ENCODE data around the gene TMEM218. TPM values are rescaled to one million over a fixed set of nuclear protein-coding genes. Genes with fewer than 3 reads are reported as not detected.
"Not testable (repeated sequence)": the region's sequence is repeated elsewhere in the genome, so short reads cannot be mapped to it uniquely, and the experiment has no call there.

Gene TMEM218
- total RNA-seq, 1 donor from 2014 or later: 14.3 TPM

DNA sequence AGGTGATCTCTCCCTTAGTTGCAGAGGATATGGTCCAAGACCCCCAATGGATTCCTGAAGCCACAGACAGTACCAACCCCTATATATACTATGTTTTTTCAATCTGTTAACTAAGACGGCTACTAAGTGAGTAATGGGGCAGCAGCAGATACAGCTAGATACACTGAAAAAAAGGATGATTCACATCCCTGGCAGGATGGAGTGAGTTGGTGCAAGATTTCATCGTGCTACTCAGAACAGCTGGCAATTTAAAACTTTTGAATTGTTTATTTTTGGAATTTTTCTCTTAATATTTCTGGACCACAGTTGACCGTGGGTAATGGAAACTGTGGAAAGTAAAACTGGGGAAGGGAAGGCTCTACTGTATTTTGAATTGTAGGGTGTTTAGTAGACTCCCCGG, 17.0 kb upstream of the TMEM218 start:
- ATAC-seq: no peak

DNA sequence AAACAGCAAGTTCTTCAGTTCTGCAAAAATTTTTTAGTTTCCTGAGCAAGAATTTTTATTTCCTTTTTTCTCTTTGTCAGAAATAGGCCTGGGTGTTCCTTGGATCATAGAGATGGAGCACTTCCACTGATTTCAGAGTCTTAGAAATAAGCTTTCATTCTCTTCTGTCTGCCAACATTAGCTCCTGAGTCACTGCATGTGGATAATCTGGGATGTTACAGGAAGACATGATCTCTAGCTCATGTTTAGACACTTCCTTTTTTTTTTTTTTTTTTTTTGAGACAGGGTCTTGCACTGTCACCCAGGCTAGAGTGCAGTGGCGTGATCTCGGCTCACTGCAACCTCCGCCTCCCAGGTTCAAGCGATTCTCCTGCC, 13.2 kb upstream of the TMEM218 start:
- ATAC-seq: no peak

GRCh38 chr11:125123947-125124617, 12.7 kb upstream of the TMEM218 start:
- ATAC-seq: peak; percentile 52

DNA sequence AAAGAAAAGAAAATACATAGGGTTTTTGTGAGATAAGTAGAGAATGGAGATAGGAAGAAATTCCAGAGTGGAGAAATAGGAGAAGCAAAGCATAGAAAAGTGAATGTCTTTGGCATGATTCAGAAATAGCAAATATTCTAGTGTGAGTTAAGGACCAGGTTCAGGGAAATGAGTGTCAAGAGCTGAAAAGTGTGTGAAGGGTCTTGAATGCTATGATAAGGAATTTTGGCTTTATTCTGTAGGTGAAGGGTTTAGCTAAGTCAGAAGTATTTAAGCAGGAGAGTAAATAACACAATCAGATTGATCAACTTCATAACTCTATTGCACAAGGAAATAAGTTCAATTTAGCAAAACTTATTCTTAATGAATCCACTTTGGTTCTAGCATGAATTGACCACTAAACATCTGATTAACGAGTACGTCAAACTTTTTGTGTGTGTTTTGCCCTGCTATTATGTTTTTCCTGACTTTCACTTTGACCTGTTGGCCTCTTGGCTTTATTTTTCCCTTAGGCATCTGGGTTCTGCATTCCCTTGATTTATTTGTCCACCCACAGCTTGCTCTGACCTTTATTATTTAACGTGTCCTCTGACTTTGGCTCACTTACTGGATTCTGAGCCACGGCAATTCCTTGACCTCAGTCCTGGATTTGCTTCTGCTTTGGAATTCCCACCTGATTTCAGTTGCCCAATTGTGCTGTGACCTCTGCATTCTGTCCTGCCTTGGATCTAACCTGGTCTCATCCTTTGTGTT, 11.9 kb upstream of the TMEM218 start:
- ATAC-seq: no peak

- ATAC-seq: no peak
Measured at GRCh38 chr11:125117429-125117828, 6.0 kb upstream of the TMEM218 start.

GRCh38 chr11:125114518-125114917, 3.1 kb upstream of the TMEM218 start:
- no peak for ATAC-seq

DNA sequence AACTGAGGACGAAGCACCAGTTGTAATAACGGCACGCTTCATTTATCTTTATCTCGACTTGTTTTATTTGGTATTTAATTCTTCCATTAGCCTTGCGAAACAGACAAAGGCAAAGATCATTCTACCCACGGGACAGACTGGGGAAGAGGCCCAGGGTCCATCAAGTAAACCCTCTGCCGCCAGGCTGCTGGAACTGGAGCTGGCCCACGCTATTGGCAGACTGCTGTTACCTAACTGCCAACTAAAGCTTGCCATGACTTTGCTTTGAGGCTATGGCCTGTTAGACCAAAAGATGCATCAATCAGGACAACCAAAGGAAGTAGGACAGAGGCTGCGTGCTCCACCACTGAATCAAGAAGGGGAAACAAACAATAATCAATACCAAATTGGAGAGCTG, 780 bp upstream of the TMEM218 start:
- ATAC-seq: no peak

- no peak for ATAC-seq
Measured at GRCh38 chr11:125111001-125111342, 454 bp downstream of the TMEM218 start.

GRCh38 chr11:125110506-125110905, 920 bp downstream of the TMEM218 start:
- no peak for ATAC-seq

DNA sequence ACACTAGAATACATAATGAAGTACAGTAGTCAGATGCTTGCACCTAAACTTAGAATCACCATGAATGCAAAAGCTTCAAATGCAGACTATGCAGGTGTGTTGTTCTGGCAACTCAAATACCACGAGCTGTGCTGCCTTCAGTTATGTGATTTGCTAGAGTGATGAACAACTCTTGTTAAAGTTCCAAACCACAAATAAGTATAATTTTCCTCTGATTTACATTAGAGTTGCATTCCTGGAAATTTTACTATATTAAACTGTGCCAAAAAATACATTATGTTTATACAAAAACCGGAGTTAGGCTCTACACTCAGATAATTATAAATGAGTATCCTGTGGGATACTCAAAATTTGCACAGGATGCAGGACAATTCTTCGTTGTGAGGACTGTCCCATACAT, 3.0 kb downstream of the TMEM218 start:
- no peak for ATAC-seq

- ATAC-seq: no peak
Measured at GRCh38 chr11:125105926-125106325, 5.5 kb downstream of the TMEM218 start.

- no peak for ATAC-seq
Measured at GRCh38 chr11:125102510-125102909, 8.9 kb downstream of the TMEM218 start.

- ATAC-seq: no peak
Measured at GRCh38 chr11:125102025-125102424, 9.4 kb downstream of the TMEM218 start.

GRCh38 chr11:125101596-125101995, 9.8 kb downstream of the TMEM218 start:
- no peak for ATAC-seq

- ATAC-seq: no peak
Measured at GRCh38 chr11:125100136-125100535, 11.3 kb downstream of the TMEM218 start.

DNA sequence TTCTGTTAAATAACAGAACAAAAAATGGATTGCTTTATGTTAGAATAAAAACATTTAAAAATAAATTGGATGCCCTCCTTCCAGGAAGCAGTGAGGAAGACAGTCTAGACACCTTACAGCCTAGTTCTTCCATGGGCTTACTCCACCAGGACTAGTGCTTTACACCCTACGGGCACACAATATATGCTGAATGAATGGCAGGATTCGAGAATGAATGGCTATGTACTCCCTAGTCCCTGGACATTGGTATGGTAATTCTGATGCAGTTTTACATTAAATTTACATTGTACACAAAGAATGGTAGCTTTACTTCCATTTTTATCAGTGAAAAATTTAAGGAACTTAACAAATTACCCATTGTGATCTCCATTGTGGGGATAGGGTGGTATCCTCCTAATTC, 16.7 kb downstream of the TMEM218 start:
- no peak for ATAC-seq

DNA sequence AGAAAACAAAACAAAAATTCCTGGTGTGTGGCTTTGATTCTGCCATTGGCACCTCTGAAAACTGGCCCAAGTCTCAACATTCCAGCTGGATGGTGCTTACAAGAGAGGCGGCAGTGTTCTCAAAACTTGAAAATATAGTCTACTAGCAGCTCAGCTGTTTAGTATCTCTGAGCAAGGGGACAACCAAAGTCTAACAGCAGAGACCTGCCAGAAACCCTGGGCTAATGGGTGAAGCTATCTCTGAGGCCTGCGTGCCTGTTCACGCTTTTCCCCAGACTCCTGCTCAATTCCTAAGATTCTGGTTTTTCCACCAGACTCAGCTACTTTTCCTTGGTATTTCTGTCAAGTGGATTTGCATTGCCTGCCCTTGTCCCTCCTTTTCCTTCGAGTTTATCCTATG, 17.9 kb downstream of the TMEM218 start:
- ATAC-seq: no peak

DNA sequence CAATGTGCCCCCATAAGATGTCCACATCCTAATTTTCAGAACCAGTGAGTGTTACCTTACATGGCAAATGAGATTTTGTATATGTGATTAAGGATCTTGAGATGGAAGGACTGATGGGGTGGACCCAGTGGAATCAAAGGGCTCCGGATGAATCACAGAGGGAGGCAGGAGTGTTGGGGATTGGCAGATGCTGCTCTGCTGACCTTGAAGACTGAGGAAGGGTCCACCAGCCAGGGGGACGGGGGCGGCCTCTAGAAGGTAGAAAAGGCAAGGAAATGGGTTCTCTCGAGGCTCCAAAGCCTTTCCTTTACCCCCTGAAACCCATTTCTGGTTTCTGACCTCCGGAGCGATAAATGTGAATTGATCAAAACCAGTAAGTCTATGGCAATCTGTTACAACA, 18.8 kb downstream of the TMEM218 start:
- ATAC-seq: no peak

DNA sequence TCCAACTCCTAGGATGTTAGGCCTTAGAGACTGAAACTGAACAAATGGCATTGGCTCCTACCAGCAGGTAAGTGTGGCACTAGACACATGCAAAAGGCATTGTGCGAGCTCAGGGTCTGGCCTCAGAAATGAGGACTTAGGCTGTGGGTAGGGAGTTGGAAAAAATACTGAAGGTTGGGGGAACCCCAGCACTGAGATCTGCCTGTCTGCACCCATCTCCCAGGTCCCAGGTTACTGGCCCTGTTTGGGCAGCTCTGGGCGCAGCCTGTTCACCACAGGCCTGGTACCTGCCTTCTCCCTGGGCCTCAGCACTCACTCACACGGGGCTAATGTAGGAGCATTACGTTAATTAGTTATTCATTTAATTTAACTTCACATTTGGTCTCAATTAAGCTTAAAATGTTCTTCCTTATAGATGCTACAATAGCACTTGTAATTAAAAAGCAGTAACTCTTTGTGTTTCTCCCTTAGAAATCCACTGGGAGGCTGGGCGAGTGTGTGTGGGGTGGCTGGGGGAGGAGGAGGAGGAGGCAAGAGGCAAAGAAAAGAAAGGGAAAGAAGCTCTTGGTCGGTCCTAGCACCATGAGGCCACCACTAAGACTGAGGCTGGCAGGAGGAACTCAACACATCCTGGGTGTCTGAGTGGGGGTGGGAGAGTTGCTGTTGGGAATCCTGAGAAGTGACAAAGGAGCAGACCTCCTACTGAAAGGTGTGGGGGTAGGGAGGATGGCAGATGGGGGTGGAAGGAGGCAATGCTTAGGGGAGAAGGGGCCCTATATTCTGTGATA, 19.4 kb downstream of the TMEM218 start:
- peak; percentile 19 for ATAC-seq

DNA sequence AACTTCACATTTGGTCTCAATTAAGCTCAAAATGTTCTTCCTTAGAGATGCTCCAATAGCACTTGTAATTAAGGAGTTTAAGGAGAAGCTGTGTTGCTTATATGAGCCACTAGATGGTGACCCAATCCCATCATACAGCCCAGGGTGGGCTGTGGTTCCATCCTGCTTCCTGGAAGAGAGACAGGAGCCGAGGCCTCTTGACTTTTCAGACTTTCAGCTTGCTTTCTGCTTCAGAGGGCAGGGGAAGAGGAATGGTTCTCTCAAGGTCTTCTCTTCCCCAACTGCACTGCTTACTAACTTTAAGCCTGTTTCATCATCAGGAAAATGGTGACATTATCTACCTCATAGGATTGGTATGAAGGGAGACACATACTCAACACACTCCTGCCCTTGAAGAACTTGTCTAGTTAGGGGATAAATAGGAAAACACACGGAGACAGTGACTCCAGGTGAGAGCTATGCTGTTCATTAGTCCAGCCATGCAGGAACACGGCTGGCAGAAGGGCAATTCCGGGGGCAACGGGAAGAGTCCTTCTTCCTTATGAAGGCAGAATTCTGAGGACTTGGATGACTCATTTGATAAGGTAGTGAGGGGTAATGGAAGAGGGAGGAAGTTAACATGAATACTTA, 20.1 kb downstream of the TMEM218 start:
- ATAC-seq: peak; percentile 86

DNA sequence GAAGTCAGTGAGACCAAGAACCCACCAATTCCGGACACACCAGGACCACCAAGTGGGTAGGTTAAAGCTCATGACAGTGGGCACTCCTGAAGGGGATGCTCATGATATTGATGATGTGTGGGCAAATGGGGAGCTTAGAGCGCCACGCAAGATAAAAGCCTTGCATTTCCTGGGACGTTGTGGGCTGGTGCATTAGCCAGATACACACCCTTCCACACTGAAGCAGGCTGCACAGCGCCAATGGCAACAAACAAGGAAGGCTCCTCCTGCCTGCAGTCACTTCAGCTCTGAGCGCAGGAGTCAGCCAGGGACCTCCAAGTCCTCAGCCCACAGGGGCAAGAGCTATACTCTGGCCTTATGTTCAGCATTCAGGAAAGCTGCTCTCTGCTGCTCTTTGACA, 20.6 kb downstream of the TMEM218 start:
- ATAC-seq: peak; percentile 19

DNA sequence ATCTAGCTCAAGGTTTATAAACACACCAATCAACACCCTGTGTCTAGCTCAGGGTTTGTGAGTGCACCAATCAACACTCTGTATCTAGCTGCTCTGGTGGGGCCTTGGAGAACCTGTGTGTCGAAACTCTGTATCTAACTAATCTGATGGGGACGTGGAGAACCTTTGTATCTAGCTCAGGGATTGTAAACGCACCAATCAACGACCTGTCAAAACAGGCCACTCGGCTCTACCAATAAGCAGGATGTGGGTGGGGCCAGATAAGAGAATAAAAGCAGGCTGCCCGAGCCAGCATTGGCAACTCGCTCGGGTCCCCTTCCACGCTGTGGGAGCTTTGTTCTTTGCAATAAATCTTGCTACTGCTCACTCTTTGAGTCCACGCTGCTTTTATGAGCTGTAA, 21.3 kb downstream of the TMEM218 start:
- not testable (repeated sequence) for ATAC-seq

GRCh38 chr11:125089481-125089880, 21.9 kb downstream of the TMEM218 start:
- not testable (repeated sequence) for ATAC-seq
